ENCODE results near the gene TRIM17.
A peak's percentile ranks its signal among the peaks of the same experiment; 100 is the strongest.

Gene TRIM17

DNA sequence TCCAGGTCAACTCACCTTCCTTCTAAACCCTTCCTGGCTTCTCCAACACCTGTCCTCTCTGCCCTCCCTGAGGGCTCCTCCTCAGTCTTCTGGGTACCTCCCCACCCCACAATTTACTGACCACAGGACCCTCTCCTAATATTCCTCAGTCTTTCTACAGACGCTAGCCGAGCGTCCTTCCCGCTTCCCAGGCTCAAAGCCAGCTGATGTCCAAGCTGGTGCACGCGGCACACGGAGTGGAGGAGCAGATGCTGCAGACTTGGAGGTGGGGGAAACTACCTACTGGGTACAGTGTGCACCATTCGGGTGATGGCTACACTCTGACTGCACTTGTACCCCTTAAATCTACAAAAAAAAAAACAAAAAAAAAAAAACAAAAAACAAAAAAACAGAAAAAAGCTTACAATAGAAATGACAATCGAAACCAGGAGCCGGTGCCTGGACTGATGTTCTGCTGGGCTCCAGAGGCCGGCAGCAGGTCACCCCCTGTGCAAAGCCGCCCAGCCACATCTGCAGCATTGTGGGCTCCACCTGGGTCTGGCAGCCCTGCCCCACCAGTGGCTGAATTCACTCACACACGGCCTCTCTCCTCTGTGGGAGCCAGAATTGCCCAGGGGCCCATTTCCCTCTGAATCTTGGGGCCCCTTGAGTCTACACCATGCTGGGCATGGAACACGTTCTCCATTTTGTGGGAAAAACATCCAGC is 17.0 kb downstream of the TRIM17 start:
- no peak for DNase-seq

GRCh38 chr1:228398741-228399461 is 17.8 kb downstream of the TRIM17 start:
- DNase-seq: peak; percentile 34

DNA sequence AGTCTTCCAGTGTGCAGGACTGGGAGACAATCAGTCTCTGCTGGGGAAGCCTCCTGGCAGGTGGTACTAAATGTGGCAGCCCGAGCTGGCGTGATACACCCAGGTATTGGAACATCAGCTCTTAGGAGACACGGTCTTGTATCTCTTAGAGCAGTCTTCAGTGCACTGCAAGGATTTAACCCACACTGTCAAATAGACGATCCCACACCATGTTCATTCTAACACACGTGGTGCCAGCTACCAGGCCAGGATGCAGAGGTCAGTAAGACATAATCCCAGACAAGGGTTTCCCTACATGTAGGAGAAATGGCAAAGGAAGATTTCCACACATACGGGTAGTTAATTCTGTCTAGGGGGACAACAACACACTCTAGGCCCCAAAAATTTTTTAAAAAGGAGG is 18.7 kb downstream of the TRIM17 start:
- DNase-seq: peak; percentile 21

DNA sequence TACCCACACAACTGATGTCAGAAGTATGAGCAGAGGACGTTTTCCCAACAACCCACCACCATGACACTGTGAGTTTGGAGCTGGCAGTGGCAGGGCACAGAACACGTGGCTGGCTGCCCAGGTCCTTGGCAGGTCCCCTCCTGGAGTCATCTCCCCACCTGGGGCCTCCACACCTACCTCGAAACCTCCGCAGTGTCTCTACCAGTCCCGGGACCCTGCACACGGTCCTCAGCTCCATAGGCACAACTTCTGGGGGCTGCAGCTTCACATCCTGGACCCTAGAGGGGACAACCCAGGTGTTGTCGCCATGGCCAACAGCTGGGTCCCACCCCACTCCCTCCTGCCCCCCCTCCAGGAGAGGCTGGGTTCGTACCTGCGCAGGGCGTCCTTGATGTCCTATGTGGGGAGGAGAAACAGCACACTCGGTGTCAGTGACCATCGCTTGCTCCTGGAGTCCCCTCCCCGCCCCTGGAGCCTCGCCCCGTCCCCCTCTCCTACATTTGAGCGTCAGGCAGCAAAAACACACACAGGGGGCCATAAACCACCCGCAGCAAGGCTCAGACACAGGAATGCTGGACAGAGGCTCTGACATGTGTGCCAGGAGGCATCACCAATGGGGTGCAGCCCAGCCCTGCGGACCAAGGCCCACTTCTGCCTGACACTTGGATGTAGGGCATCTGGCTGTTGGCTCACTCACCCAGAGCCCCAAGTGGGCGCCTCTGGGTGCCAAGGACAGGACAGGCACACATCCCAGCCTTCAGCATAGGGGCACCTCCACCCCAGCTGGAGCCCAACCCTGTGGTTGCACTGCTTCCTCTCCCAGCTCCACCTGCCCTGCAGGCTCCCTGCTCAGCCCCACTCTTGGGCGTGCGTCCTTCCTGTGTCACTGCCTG is 19.6 kb downstream of the TRIM17 start:
- peak; percentile 35 for DNase-seq

DNA sequence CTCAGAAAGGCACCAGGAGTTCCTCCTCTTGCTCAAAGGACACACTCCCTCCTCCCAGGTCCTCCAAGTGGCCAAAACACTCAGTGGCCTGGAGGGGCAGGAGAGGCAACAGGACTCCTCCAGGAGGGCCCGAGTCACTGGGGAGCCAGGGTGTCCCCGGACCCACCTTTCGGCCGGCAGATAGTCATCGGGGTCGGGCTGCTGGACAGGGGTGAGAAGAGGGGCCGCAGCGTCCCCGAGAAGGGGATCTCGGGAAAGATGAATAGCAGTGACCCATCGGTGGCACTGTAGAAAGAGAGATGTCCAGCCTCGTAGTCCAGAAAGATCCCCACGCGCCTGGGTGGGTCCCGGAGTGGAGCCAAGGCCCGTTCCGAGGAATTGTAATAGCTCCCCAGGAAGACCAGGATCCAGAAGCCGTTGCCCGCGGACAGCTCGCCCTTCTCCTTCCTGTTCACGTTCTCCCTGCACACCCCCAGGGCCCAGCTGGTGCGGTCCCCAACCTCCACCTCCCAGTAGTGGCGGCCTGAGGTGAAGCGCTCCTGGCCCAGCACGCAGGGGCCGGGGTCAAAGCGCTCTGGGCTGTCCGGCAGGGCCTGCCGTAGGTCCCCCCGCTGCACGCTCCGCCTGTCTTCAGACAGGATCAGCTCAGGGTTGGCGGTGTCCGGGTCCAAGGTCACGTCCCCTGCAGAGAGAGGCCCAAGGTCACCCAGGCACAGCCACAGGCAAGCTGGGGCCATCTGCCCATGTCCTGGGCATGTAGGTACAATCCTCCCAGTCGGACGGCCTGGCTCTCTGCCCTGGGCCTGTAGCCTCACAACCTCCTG is 21.9 kb downstream of the TRIM17 start:
- DNase-seq: peak; percentile 40

DNA sequence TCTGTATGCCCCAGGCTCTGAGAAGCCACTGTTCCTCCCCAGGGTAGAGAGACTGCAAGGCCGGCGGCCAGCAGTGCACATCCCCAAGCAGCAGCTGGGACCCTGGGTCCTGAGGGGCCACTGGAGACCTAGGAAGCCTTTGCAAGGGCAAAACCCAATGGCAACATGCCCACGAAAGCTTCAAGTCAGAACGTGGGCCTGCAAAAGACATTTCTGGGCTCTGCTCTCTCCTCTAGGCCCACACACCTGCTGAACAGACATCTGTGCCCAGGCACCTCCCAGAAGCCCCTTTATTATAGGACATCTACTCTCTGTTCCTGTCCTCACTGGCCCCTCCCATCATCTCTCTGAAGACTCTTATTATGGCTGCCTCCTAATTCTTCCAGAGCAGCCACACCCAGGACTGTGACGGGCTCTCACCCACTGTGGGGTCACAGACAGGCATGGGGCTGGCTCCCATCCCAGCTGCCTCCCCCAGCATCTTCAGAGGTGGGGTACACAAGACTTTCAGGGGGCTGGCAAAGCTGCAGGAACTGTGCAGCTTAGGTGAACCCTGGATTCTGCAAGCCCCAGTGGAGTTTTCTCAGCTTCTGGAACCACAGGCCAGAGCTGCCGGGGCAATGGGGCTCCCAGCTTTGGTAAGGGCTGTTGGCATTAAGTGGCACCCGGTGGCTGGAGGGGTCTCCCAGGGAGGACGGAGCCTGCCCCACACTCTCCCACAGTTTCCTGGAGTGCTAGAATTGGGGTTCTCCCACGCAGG is 22.7 kb downstream of the TRIM17 start:
- peak; percentile 37 for DNase-seq

GRCh38 chr1:228393268-228393701 is 23.4 kb downstream of the TRIM17 start:
- DNase-seq: peak; percentile 33

DNA sequence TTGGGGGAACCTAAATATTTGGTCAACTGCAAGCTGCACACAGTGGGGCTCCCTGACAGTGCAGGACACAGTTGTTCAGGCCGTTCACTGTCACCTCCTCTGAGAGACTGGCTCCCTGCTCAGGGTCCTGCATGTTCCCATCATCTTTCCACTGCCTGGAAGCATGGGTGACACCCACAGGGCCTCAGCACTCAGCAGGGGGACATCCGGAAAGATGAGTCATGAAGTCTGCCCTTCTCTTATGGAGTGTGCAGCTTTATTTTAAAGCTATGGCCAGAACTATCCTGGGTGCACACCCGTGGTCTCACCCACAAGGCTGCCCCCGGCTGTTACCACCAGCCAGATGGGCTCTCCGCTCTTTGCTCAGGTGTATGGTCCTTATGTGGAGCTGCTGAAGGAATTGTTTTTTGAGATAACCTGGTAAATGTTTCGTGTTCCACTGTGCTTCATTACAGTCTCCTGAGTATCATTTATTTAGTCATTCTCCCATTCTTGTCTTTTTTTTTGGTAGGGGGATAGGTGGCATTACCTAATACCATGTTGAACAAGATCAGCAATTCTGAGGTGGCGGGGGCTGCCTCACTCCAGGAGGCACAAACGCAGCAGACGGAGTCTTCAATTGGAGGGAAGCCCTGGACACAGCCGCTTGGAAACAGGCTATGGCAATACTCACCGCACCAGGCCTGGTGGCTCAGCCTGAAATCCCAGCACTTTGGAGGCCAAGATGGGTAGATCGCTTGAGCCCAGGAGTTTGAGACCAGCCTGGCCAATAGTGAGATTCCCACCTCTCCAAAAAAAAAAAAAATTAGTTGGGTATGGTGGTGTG is 24.3 kb downstream of the TRIM17 start:
- no peak for DNase-seq

DNA sequence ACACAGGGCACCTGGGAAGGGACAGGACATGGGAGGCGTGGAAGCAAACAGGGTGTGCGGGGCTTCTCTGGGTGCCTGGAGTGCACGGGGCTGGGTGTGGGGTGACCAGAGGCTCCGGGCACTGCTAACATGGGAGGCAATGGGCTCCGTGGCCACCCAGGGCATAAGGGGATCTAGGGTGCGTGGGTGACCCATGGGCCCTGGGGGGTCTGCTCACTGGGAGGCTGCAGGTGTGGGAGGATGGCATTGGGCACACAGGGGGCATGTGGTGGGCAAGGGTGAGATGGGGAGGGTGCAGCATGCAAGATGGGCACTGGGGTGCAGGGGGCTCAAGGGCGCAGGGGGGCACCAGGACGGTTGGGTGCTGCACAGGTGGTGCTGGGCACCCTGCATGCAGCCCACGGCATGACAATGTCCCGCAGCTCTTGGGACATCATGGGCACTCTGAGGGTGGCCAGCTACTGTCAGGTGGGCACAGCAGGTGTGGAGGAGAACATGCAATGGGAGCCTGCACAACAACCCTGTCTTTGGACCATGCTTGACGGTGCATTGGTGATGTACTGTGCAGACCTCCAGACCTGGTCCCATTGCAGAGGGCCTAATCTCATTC is 25.1 kb downstream of the TRIM17 start:
- DNase-seq: peak; percentile 17

DNA sequence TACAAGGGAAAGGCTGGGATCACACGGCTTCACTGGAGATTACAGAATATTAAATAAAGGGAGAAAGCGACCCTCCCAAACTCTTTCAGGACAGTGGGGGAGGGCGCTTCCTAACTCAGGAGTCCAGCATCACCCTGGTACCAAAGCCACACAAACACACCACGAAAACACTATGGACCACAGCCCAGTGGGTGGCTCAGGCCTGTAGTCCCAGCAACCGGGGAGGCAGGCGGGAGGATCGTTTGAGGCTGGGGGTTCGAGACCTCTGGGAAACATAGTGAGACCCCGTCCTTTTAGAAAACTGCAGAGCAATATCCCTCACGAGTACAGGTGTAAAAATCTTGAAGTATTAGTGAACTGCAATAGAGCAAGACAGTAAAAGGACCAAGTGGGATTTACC is 26.0 kb downstream of the TRIM17 start:
- DNase-seq: no peak

DNA sequence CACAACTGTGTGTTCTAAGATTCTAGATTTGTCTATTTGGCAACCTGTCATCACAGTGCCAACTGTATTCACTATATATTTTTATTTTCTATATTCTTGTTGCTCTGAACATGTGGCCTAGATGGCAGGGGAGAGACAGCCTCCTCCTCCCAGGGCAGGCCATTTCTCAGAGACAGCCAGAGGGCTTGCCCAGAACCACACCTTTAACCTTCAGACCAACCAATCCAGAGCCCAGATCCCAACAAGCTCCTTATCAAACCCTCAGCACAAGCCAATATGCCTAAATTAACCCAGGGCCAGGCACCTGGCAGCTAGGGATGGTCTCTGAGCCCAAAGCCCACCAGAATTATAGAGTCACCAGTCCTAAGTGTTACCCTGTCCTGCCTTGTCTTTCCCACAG is 29.3 kb downstream of the TRIM17 start:
- DNase-seq: peak; percentile 17

DNA sequence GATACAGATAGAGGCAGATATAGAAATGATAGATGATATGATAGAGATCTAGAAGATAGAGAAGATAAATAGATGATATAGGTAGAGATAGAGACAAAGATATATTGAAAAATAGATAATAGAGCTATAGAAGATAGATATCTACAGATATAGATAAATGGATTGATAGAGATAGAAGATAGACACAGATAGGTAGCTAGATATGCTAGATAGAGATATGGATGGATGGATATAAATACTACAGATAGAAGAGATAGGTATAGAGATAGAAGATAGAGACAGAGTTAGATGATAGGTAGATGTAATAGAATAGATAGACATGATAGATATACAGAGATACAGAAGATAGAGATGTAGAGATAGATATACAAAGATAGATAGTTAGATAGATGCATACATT is 31.4 kb downstream of the TRIM17 start:
- no peak for DNase-seq

DNA sequence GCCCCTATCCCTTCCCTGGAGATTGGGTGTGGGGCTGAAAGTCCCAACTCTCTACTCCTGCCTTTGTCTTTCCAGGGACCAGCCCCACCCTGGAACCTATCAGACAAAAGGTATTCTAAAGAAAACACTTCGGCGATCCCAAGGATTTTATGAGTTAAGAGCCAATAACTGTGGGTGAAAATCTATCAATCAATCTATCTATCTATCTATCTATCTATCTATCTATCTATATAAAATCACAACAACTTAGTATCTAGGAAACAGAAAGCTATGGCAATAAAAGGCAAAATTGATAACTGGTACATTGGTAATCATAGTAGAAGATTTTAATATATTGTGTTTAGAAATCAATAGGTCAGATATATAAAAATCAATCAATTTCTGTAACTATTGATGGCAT is 32.9 kb downstream of the TRIM17 start:
- no peak for DNase-seq

DNA sequence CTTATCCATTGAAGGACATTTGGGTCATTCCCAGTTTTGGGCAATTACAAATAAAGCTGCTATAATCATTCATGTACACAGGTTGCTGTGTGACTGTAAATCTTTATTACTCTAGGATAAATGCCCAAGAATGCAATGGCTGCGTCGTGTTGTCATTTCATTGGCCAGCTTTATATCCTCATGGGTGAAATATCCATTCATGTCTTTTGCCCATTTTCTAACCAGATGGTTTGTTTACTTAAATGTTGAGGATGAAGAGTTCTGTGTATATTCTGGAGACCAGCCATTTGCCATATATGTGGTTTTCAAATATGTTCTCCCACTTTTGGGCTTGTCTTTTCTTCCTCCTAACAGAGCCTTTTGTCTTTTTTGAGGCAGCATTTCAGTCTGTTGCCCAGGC is 35.3 kb downstream of the TRIM17 start:
- DNase-seq: no peak

- DNase-seq: no peak
These were observed 37.0 kb downstream of the TRIM17 start for GRCh38 chr1:228379666-228380065.

GRCh38 chr1:228378873-228379460 is 37.7 kb downstream of the TRIM17 start:
- DNase-seq: peak; percentile 48

GRCh38 chr1:228378090-228378872 is 38.4 kb downstream of the TRIM17 start:
- DNase-seq: peak; percentile 84

DNA sequence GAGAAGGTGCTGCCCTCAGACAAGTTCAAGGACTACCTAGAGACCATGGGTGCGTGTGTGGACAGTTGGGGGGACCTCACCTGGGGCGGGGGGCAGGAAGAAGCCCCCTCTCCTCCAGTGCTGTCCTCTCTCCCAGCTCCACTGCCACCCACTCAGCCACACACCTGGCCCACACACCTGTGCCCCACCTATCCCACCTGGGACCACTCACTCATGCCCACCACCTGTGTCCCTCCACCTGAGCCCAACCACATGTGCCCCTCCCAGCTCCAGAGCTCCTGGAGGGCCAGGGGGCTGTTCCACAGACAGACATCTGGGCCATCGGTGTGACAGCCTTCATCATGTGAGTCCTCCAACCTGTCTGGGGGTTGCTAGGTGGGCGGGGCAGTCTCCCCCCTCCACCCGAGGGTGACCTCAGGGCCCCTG is 39.0 kb downstream of the TRIM17 start:
- no peak for DNase-seq
